RWPE2 (cell line): Measurements from ENCODE around the gene ZC3H7A.

ENCODE experiments used
- ATAC-seq: fragments of 200-7000 bp; cut with Tn5 transposase; 3 replicates; pipeline ENCODE4 v1.9.1; 2021; ENCODE audit warnings: low read depth
- DNase-seq: peaks from one replicate; pipeline ENCODE4 v3.0.0-alpha.2; 2020; ENCODE audit warnings: low spot score
- H3K27ac ChIP-seq: fragments of 450-650 bp; 2 replicates; pipeline ENCODE4 v1.5.1; 2017; ENCODE audit warnings: mild to moderate bottlenecking; ENCODE audit not compliant: poor library complexity, severe bottlenecking
- H3K27me3 ChIP-seq: fragments of 250-450 bp; sonication (Bioruptor Pico); 2 replicates; pipeline ENCODE4 v1.5.1; 2021; ENCODE audit warnings: mild to moderate bottlenecking, moderate library complexity; ENCODE audit not compliant: insufficient read depth, poor library complexity, severe bottlenecking
- H3K36me3 ChIP-seq: fragments of 250-450 bp; sonication (Bioruptor Pico); 2 replicates; pipeline ENCODE4 v1.5.1; 2020; ENCODE audit warnings: low read depth, mild to moderate bottlenecking, moderate library complexity
- H3K4me1 ChIP-seq: fragments of 250-450 bp; sonication (Bioruptor Pico); 2 replicates; pipeline ENCODE4 v1.5.1; 2021; ENCODE audit warnings: mild to moderate bottlenecking, moderate library complexity; ENCODE audit not compliant: insufficient read depth, poor library complexity, severe bottlenecking
- H3K4me3 ChIP-seq: fragments of 250-450 bp; sonication (Bioruptor Pico); 2 replicates; pipeline ENCODE4 v1.5.1; 2021; ENCODE audit warnings: mild to moderate bottlenecking, moderate library complexity; ENCODE audit not compliant: severe bottlenecking
- H3K9me3 ChIP-seq: fragments of 250-450 bp; sonication (Bioruptor Pico); 2 replicates; pipeline ENCODE4 v1.5.1; 2021; ENCODE audit warnings: mild to moderate bottlenecking, moderate library complexity; ENCODE audit not compliant: severe bottlenecking
- TF ChIP-seq, protein P1 (sequence below): fragments of 450-650 bp; IDR thresholded peaks from one replicate; pipeline ENCODE4 v1.5.1; 2017; ENCODE audit warnings: mild to moderate bottlenecking, moderate library complexity; ENCODE audit not compliant: poor library complexity, severe bottlenecking

ZC3H7A gene

DNA sequence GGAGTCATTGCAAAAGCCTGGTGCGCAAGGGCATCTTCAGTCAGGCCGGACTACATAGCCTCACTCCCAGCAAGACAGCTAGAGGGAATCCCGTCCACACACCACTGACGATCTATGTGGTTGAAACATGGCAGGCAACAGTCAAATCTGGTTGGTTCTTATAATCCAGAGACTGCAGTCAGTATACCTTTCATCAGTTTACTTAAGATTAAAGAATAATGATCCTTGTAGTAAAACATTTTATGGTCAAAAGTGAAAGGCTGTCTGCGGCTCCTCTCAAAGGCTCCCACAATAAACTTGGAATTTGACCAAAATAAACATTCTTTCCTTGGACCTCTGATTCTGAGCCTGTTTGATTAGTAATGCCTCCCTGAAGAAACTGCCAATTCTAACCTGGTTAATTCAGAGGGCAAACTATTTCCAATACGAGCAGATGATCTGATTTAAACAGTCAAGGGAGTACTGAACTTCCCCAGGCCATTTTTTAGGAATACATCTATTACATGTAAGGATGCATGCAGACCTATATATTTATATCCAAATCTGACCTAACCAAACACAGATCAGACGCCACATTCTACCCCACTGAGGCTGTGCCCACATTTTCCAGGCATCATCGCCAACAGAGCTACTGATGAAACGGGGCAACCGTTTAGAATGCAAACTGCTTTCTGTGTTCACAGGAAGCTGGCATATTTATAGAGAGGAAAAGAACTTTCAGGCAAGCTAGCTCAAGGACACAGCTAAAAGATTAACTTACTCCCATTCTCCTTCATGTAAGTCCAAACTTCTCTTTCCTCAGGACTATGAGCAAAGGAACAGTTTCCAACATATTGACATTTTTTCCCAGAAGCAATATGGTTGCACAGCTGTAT is 39.1 kb downstream of the ZC3H7A start:
- DNase-seq: no peak
- peak; percentile 61 for ATAC-seq
- no peak overlapping the region for H3K4me3 ChIP-seq
- H3K27ac ChIP-seq: peak overlapping the region; percentile 8
- H3K4me1 ChIP-seq: peaks cover 7% of the 10 kb centered on the region
- no peaks in the 10 kb centered on the region for H3K9me3 ChIP-seq
- TF ChIP-seq, protein P1, sequence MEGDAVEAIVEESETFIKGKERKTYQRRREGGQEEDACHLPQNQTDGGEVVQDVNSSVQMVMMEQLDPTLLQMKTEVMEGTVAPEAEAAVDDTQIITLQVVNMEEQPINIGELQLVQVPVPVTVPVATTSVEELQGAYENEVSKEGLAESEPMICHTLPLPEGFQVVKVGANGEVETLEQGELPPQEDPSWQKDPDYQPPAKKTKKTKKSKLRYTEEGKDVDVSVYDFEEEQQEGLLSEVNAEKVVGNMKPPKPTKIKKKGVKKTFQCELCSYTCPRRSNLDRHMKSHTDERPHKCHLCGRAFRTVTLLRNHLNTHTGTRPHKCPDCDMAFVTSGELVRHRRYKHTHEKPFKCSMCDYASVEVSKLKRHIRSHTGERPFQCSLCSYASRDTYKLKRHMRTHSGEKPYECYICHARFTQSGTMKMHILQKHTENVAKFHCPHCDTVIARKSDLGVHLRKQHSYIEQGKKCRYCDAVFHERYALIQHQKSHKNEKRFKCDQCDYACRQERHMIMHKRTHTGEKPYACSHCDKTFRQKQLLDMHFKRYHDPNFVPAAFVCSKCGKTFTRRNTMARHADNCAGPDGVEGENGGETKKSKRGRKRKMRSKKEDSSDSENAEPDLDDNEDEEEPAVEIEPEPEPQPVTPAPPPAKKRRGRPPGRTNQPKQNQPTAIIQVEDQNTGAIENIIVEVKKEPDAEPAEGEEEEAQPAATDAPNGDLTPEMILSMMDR: no peak
- H3K36me3 ChIP-seq: peaks cover 89% of the 10 kb centered on the region
- H3K27me3 ChIP-seq: no peaks in the 10 kb centered on the region

GRCh38 chr16:11756248-11756647 is 40.8 kb downstream of the ZC3H7A start:
- no peaks in the 10 kb centered on the region for H3K9me3 ChIP-seq
- ATAC-seq (no peak), DNase-seq (no peak)
- no peaks in the 10 kb centered on the region for H3K27me3 ChIP-seq
- no peak overlapping the region for H3K27ac ChIP-seq
- peaks cover 7% of the 10 kb centered on the region for H3K4me1 ChIP-seq
- H3K4me3 ChIP-seq: no peak overlapping the region
- H3K36me3 ChIP-seq: peaks cover 89% of the 10 kb centered on the region
- TF ChIP-seq, protein P1: no peak

- no peaks in the 10 kb centered on the region for H3K9me3 ChIP-seq
- no peak for DNase-seq
- ATAC-seq: no peak
- H3K27ac ChIP-seq: no peak overlapping the region
- TF ChIP-seq, protein P1: no peak
- H3K27me3 ChIP-seq: no peaks in the 10 kb centered on the region
- H3K4me3 ChIP-seq: no peak overlapping the region
- H3K36me3 ChIP-seq: peaks cover 89% of the 10 kb centered on the region
- H3K4me1 ChIP-seq: peaks cover 7% of the 10 kb centered on the region
Observed at GRCh38 chr16:11755022-11755760, 41.9 kb downstream of the ZC3H7A start.

DNA sequence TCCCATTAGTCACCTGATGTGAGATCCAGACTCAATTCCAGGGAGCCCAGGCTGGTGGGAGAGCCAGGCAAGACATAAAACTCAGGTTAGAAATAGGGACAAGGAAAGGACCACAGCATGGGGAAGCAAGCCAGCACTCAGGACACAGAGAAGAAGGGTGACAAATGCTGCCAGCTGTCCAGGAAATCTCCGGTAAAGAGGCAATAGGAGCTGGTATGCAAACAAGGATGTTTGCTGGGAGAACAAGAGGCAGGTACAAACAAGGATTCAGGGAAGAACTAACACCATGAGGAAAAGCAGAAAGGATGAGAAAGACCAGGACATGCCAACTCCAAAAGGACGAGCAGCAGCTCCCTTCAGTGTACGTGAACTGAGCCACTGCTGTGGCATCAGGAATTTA is 44.2 kb downstream of the ZC3H7A start:
- Histone ChIP-seq H3K4me1 (no peaks in the 10 kb centered on the region), H3K9me3 (no peaks in the 10 kb centered on the region), H3K27ac (no peak overlapping the region), H3K4me3 (no peak overlapping the region), H3K27me3 (no peaks in the 10 kb centered on the region), H3K36me3 (peaks cover 81% of the 10 kb centered on the region)
- ATAC-seq (no peak), DNase-seq (no peak)
- TF ChIP-seq, protein P1: no peak
